RWPE2 (cell line): Measurements from ENCODE around the gene RXRA.

Source experiments
- ATAC-seq: fragments of 200-7000 bp; cut with Tn5 transposase; 3 replicates; pipeline ENCODE4 v1.9.1; 2021; ENCODE audit warnings: low read depth
- DNase-seq: peaks from one replicate; pipeline ENCODE4 v3.0.0-alpha.2; 2020; ENCODE audit warnings: low spot score
- H3K27ac ChIP-seq: fragments of 450-650 bp; 2 replicates; pipeline ENCODE4 v1.5.1; 2017; ENCODE audit warnings: mild to moderate bottlenecking; ENCODE audit not compliant: poor library complexity, severe bottlenecking
- H3K27me3 ChIP-seq: fragments of 250-450 bp; sonication (Bioruptor Pico); 2 replicates; pipeline ENCODE4 v1.5.1; 2021; ENCODE audit warnings: mild to moderate bottlenecking, moderate library complexity; ENCODE audit not compliant: insufficient read depth, poor library complexity, severe bottlenecking
- H3K36me3 ChIP-seq: fragments of 250-450 bp; sonication (Bioruptor Pico); 2 replicates; pipeline ENCODE4 v1.5.1; 2020; ENCODE audit warnings: low read depth, mild to moderate bottlenecking, moderate library complexity
- H3K4me1 ChIP-seq: fragments of 250-450 bp; sonication (Bioruptor Pico); 2 replicates; pipeline ENCODE4 v1.5.1; 2021; ENCODE audit warnings: mild to moderate bottlenecking, moderate library complexity; ENCODE audit not compliant: insufficient read depth, poor library complexity, severe bottlenecking
- H3K4me3 ChIP-seq: fragments of 250-450 bp; sonication (Bioruptor Pico); 2 replicates; pipeline ENCODE4 v1.5.1; 2021; ENCODE audit warnings: mild to moderate bottlenecking, moderate library complexity; ENCODE audit not compliant: severe bottlenecking
- H3K9me3 ChIP-seq: fragments of 250-450 bp; sonication (Bioruptor Pico); 2 replicates; pipeline ENCODE4 v1.5.1; 2021; ENCODE audit warnings: mild to moderate bottlenecking, moderate library complexity; ENCODE audit not compliant: severe bottlenecking
- CTCF ChIP-seq: fragments of 450-650 bp; IDR thresholded peaks from one replicate; pipeline ENCODE4 v1.5.1; 2017; ENCODE audit warnings: mild to moderate bottlenecking, moderate library complexity; ENCODE audit not compliant: poor library complexity, severe bottlenecking

RXRA gene

DNA sequence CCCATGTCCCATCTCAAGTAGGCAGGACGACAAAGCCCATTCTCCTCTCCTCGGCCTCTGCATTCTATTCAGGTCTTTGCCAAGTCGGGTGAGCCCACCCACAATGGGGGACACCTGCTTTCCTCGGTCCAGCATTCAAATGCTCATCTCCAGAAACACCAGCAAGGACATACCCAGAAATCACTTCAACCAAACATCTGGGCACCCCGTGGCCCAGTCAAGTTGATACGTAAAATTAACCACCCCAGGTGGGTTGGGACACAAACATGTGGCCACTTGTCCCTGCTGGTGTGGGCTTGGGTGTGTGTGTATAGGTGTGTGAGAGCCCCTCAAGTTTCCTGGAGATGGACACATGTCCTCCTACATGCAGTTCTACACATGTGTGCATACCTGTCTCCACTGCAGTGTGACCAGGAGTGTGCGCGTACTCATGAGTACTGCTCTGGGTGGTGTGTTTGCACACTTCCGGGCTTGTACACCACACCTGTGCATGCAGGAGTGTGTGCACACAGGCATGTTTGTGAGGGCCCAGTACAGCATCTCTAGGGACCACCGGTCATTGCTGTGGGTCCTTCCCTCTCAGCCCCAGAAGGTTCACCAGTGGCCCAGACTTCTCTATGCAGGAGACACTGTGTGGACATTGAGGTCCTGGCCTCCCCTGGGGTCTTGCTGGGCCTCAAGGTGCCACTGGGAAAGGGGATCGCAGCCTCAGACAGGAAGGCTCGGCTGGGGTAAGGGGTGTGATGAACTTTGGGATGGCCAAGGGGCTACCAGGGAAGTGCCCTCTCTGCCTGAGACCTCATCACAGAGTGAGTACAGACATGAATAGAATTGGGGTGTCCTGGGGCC is 35.4 kb upstream of the RXRA start:
- no peaks in the 10 kb centered on the region for H3K4me1 ChIP-seq
- H3K4me3 ChIP-seq, result no peak overlapping the region
- no peaks in the 10 kb centered on the region for H3K9me3 ChIP-seq
- no peak for TF ChIP-seq CTCF
- ATAC-seq (no peak), DNase-seq (no peak)
- H3K36me3 ChIP-seq, result no peaks in the 10 kb centered on the region
- H3K27me3 ChIP-seq, result no peaks in the 10 kb centered on the region
- H3K27ac ChIP-seq, result no peak overlapping the region

DNA sequence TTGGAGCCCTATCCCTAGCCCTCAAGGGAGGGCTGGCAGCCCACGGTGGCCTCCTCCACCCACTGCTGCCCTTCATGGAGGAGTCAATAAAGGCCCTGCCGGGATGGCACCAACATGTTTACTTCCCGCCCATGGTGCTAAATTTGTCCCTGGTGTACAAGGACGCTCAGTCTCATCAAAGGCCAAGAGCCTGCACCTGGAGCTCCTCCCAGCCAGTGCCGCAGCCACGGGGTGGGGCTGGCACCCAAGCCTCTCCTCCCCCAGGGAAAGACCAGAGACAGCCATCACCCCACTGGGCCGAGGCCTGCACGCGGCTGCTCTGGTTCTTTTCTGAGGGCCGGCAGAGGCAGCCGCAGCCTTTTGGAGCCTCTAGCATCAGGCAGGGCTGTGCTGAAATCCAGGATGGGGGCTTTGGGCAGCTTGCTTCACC is 34.8 kb upstream of the RXRA start:
- no peaks in the 10 kb centered on the region for H3K9me3 ChIP-seq
- H3K4me3 ChIP-seq, result no peak overlapping the region
- no peak for TF ChIP-seq CTCF
- no peak for ATAC-seq
- H3K4me1 ChIP-seq, result no peaks in the 10 kb centered on the region
- DNase-seq, result no peak
- H3K36me3 ChIP-seq, result no peaks in the 10 kb centered on the region
- no peaks in the 10 kb centered on the region for H3K27me3 ChIP-seq
- H3K27ac ChIP-seq, result no peak overlapping the region

- no peaks in the 10 kb centered on the region for H3K4me1 ChIP-seq
- H3K27ac ChIP-seq, result no peak overlapping the region
- ATAC-seq, result no peak
These were observed 34.0 kb upstream of the RXRA start for GRCh38 chr9:134291961-134292871.

GRCh38 chr9:134293031-134293521 is 33.2 kb upstream of the RXRA start:
- no peak for ATAC-seq
- Histone ChIP-seq H3K27ac (no peak overlapping the region), H3K4me1 (no peaks in the 10 kb centered on the region), H3K36me3 (no peaks in the 10 kb centered on the region), H3K9me3 (no peaks in the 10 kb centered on the region), H3K4me3 (no peak overlapping the region), H3K27me3 (no peaks in the 10 kb centered on the region)
- DNase-seq, result no peak
- TF ChIP-seq CTCF, result no peak

More at GRCh38 chr9:134291961-134292871, 34.0 kb upstream of the RXRA start:
- Histone ChIP-seq H3K9me3 (no peaks in the 10 kb centered on the region), H3K36me3 (no peaks in the 10 kb centered on the region), H3K27me3 (no peaks in the 10 kb centered on the region), H3K4me3 (no peak overlapping the region)
- no peak for DNase-seq
- no peak for TF ChIP-seq CTCF
